Heart left ventricle (tissue), 16 donors: ENCODE results near the gene C1QTNF2. TPM values are rescaled to one million over a fixed set of nuclear protein-coding genes. Genes with fewer than 3 reads are reported as not detected.

ENCODE experiments used
- ATAC-seq, 4 donors: fragments of 200-7000 bp; cut with Tn5 transposase; one replicate each; pipeline ENCODE4 v1.9.1; 2020 to 2022; ENCODE audit warnings: moderate library complexity in 4 of 4, mild to moderate bottlenecking in 3 of 4, moderate number of reproducible peaks in 1 of 4
- DNase-seq, 5 donors: peaks; one replicate each; pipeline ENCODE4 v3.0.0-alpha.2; 2020
- H3K27ac ChIP-seq, 12 donors: fragments of 200-600 bp; sonication (generic) in 4 of 12; one replicate each; pipeline versions ENCODE4 v1.5.0 to v1.8.0; 2016 to 2022; ENCODE audit warnings: mild to moderate bottlenecking in 2 of 12
- H3K27me3 ChIP-seq, 9 donors: fragments of 200-600 bp; sonication (generic) in 2 of 9; one replicate each; pipeline versions ENCODE4 v1.5.1 to v1.8.0; 2016 to 2022; ENCODE audit warnings: mild to moderate bottlenecking in 3 of 9
- H3K36me3 ChIP-seq, 9 donors: fragments of 200-600 bp; sonication (generic) in 2 of 9; one replicate each; pipeline versions ENCODE4 v1.5.0 to v1.8.0; 2018 to 2022; ENCODE audit warnings: mild to moderate bottlenecking in 2 of 9
- H3K4me1 ChIP-seq, 12 donors: fragments of 200-600 bp; sonication (generic) in 4 of 12; one replicate each; pipeline versions ENCODE4 v1.5.0 to v1.8.0; 2016 to 2022; ENCODE audit warnings: mild to moderate bottlenecking in 3 of 12
- H3K4me3 ChIP-seq, 12 donors: fragments of 200-600 bp; sonication (generic) in 4 of 12; one replicate each; pipeline versions ENCODE4 v1.5.0 to v1.8.0; 2017 to 2022; ENCODE audit warnings: mild to moderate bottlenecking in 9 of 12, moderate library complexity in 4 of 12
- H3K9me3 ChIP-seq, 12 donors: fragments of 200-600 bp; sonication (generic) in 4 of 12; one replicate each; pipeline versions ENCODE4 v1.5.0 to v1.8.0; 2016 to 2022; ENCODE audit warnings: mild to moderate bottlenecking in 1 of 12
- POLR2A ChIP-seq, 2 donors: fragments of 450-650 bp; IDR thresholded peaks; one replicate each; pipeline ENCODE4 v1.6.1; 2017; ENCODE audit warnings: antibody characterized with exemption in 2 of 2, mild to moderate bottlenecking in 2 of 2, moderate library complexity in 2 of 2
- WGBS, 4 donors: extraction: QIAGEN DNeasy Blood & Tissue Kit in 2 of 4; methylation state at CpG; one replicate each; pipeline versions ENCODE4 v1.1.5 to v1.1.7; 2013 to 2018; 5-methylcytosine and 5-hydroxymethylcytosine counted together
- intact Hi-C, 10 donors: fragments of 100-400 bp; cut with DNase I; formaldehyde crosslinking; loops; one replicate each; pipeline versions ENCODE4 v1.11.1 to v1.14.2; 2022
- polyA plus RNA-seq, 2 donors: library from polyadenylated mRNA; stranded (reverse); fragments of 200-250 nt; gene quantifications; one replicate each; pipeline ENCODE4 v1.2.3, GENCODE V29; 2013
- total RNA-seq, 9 donors: library from RNA; depleted of rRNA in 2 of 9; stranded (reverse); fragments of >200 nt in 2 of 9; fragmentation: NEBNext Ultra II Directional in 3 of 9; extraction: Animal tissue kit (Norgen Biotek cat#: 25700) in 3 of 9; gene quantifications; one replicate each; pipeline versions ENCODE4 v1.1.0 to v1.2.4, GENCODE V29; 2016 to 2023
- TF ChIP-seq, protein P1 (sequence below), 12 donors: fragments of 200-600 bp; sonication (generic) in 4 of 12; IDR thresholded peaks; one replicate each; pipeline versions ENCODE4 v1.5.0 to v1.8.0; 2018 to 2022; ENCODE audit warnings: antibody characterized with exemption in 12 of 12, mild to moderate bottlenecking in 5 of 12
- donor health status: ischemic (EF 13 %, LVEDD 7.1; RV severe dilation, severe dysfunction).
- donor health status: healthy with polysubstance abuse.
- donor health status: DM: no; HTN: yes; CAD: no.
- donor health status: DM: no; HTN: no; CAD: no.
- donor health status: ischemic (EF 25% LVEDD 6.9; RV normal size, moderate dysfunction).
- donor health status: ischemic (EF 25% LVEDD 5.7; RV mildly dilated, moderate dysfunction).
- donor health status: healthy.
- donor health status: DM: yes; HTN: yes; CAD: no.
- donor health status: ischemic (EF 35%, LVEDD 5.7; RV mildly dilated, moderate dysfunction).
- donor health status: nonischemic (EF 11% LVEDD 7.7; RV severe dilation, severe dysfunction).
- donor health status: DM: yes; HTN: yes; CAD: no.
- donor health status: PGD.
- donor health status: ischemic (EF 29% LVEDD 5.4; RV normal size, mild dysfunction).
- donor health status: nonischemic (EF 23%, LVEDD 6.1; RV moderate dilation, normal function).

C1QTNF2 gene
- total and polyA plus RNA-seq, 11 donors = 0.44 to 1.6 (median 1.0) TPM

DNA sequence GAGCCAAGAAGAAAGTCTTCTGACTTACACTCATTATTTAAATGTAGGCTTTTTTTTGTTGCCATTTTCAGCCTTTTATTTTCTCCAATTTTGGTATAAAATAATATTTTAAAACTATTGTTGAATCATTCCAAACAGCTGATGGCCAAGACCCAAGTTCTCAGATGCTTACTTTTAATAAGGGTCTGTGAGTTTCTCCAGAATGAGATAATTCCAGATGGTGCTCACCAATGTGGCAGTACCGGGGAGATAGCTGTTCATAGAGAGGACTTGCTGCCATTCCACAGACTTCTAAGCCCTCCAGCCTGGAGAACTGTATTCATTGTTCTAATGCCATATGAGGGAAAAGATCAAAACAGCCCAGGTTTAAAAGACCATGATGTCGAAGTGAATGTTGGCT, 5.3 kb upstream of the C1QTNF2 start:
- intact Hi-C loops = no loop called here
- DNase-seq (no peak), ATAC-seq (no peak)
- Histone ChIP-seq H3K36me3 (no peaks in the 10 kb centered on the region), H3K4me3 (no peak overlapping the region), H3K9me3 (no peaks in the 10 kb centered on the region), H3K4me1 (peaks cover 0 to 17% (median 0%) of the 10 kb centered on the region in 12 donors), H3K27me3 (peaks cover 0 to 3% (median 0%) of the 10 kb centered on the region in 9 donors), H3K27ac (no peak overlapping the region)
- WGBS, 4 donors = 76 to 85% (median 78%) methylated on average over 2 of the region's 2 CpGs
- TF ChIP-seq POLR2A (IDR thresholded peaks at IDR 0.05) = no peak
- TF ChIP-seq, protein P1, sequence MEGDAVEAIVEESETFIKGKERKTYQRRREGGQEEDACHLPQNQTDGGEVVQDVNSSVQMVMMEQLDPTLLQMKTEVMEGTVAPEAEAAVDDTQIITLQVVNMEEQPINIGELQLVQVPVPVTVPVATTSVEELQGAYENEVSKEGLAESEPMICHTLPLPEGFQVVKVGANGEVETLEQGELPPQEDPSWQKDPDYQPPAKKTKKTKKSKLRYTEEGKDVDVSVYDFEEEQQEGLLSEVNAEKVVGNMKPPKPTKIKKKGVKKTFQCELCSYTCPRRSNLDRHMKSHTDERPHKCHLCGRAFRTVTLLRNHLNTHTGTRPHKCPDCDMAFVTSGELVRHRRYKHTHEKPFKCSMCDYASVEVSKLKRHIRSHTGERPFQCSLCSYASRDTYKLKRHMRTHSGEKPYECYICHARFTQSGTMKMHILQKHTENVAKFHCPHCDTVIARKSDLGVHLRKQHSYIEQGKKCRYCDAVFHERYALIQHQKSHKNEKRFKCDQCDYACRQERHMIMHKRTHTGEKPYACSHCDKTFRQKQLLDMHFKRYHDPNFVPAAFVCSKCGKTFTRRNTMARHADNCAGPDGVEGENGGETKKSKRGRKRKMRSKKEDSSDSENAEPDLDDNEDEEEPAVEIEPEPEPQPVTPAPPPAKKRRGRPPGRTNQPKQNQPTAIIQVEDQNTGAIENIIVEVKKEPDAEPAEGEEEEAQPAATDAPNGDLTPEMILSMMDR (IDR thresholded peaks at IDR 0.05) = no peak

DNA sequence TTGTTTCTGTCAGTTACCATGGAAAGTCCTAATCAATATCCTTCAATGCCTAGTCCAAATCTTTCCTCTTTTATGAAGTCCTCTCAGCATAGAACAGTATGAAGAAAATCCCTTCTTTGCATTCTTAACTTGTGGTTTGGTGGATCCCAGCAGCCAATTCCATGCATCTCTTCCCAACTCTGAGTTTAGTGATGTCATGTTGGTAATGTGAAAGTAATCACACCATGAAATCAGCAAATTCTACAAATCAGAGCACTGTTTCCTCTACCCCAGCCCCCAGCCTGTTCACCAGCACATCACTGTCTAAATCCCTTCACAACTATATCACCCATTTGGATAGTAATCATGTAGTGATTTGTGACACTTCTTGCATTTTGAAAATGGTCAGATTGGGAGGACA, 4.7 kb upstream of the C1QTNF2 start:
- intact Hi-C loops = no loop called here
- H3K36me3 ChIP-seq = no peaks in the 10 kb centered on the region

DNA sequence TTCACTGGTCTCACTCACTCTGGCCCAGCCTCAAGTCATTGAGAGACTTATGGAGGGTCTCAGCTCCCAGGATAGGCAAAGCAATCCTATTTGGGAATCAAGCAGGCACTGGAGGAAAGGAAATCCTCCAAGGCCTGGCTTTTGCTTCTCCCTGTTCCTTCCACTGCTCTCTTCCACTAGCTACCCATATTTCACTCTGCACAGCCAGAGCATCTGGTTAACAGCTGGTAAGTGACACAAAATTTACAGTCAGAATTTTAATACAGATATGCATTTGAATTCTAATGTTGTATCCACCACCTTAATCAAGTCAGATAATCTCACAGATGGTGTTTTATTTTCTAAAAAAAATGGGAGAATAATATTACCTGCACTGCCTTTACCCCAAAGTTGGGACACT, 868 bp upstream of the C1QTNF2 start:
- ATAC-seq (no peak), DNase-seq (no peak)
- Histone ChIP-seq H3K4me1 (peaks cover 0 to 25% (median 7%) of the 10 kb centered on the region in 12 donors), H3K9me3 (no peaks in the 10 kb centered on the region), H3K4me3 (no peak overlapping the region), H3K27me3 (peaks cover 0 to 11% (median 0%) of the 10 kb centered on the region in 9 donors), H3K27ac (no peak overlapping the region), H3K36me3 (no peaks in the 10 kb centered on the region)
- TF ChIP-seq POLR2A (IDR thresholded peaks at IDR 0.05) = no peak
- TF ChIP-seq, protein P1 (IDR thresholded peaks at IDR 0.05) = no peak
- intact Hi-C loops = no loop called here

More for the DNA sequence above, 4.7 kb upstream of the C1QTNF2 start:
- no peaks in the 10 kb centered on the region for H3K9me3 ChIP-seq
- no peak overlapping the region for H3K27ac ChIP-seq
- TF ChIP-seq, protein P1 (IDR thresholded peaks at IDR 0.05) = no peak
- no peak for TF ChIP-seq POLR2A (IDR thresholded peaks at IDR 0.05)
- no peak overlapping the region for H3K4me3 ChIP-seq
- peaks cover 0 to 19% (median 1%) of the 10 kb centered on the region in 12 donors for H3K4me1 ChIP-seq
- no peak for ATAC-seq
- H3K27me3 ChIP-seq = peaks cover 0 to 8% (median 0%) of the 10 kb centered on the region in 9 donors
- no peak for DNase-seq

- no peaks in the 10 kb centered on the region for H3K9me3 ChIP-seq
- H3K27me3 ChIP-seq = peaks cover 0 to 11% (median 0%) of the 10 kb centered on the region in 9 donors
Measured at GRCh38 chr5:160370713-160371034, 248 bp upstream of the C1QTNF2 start.

More at GRCh38 chr5:160370713-160371034, 248 bp upstream of the C1QTNF2 start:
- Histone ChIP-seq H3K36me3 (no peaks in the 10 kb centered on the region), H3K4me3 (peak overlapping the region; percentile 45 to 80 (median 68)), H3K4me1 (peaks cover 0 to 25% (median 7%) of the 10 kb centered on the region in 12 donors), H3K27ac (peak overlapping the region in 8 of 12 donors; percentile 47 to 79 (median 66))
- intact Hi-C loops = no loop called here
- ATAC-seq (peak in 1 of 4 donors; percentile 10), DNase-seq (no peak)
- TF ChIP-seq POLR2A (IDR thresholded peaks at IDR 0.05) = no peak
- TF ChIP-seq, protein P1 (IDR thresholded peaks at IDR 0.05) = no peak
- 25 to 36% (median 29%) methylated on average over 12 of the region's 12 CpGs for WGBS, 4 donors
